Kidney epithelial cell (primary cell): ENCODE data around the gene AGXT. TPM values are rescaled to one million over a fixed set of nuclear protein-coding genes. Genes with fewer than 3 reads are reported as not detected.

Experiments
- DNase-seq: peaks from one replicate; pipeline ENCODE4 v3.0.0-alpha.2; 2010; ENCODE audit warnings: low read depth
- H3K27me3 ChIP-seq: 2 replicates; pipeline ENCODE4 v1.6.0; 2011; ENCODE audit warnings: low read length; ENCODE audit not compliant: control insufficient read depth, insufficient read depth
- H3K36me3 ChIP-seq: 2 replicates; pipeline ENCODE4 v1.5.1; 2011; ENCODE audit warnings: low read length; ENCODE audit not compliant: control insufficient read depth, insufficient read depth
- H3K4me3 ChIP-seq: 2 replicates; pipeline ENCODE4 v1.5.1; 2011; ENCODE audit warnings: low read depth, mild to moderate bottlenecking, control low read depth, low read length
- CTCF ChIP-seq: IDR thresholded peaks from 2 replicates; pipeline ENCODE4 v1.5.1; 2011; ENCODE audit warnings: mild to moderate bottlenecking, moderate library complexity, low read length, control low read depth, inconsistent platforms; ENCODE audit not compliant: insufficient read depth, poor library complexity, severe bottlenecking
- total RNA-seq: library from RNA; depleted of rRNA; stranded (reverse); fragments of >200 nt; gene quantifications from 2 replicates; pipeline ENCODE4 v1.2.3, GENCODE V29; 2015

The AGXT gene
- total RNA-seq, 1 donor from 2014 or later: 0.25 TPM

GRCh38 chr2:240855670-240856069, 13.0 kb upstream of the AGXT start:
- no peak overlapping the region for H3K4me3 ChIP-seq
- TF ChIP-seq CTCF: no peak
- no peaks in the 10 kb centered on the region for H3K36me3 ChIP-seq
- DNase-seq: no peak
- peaks cover 3% of the 10 kb centered on the region for H3K27me3 ChIP-seq

- Histone ChIP-seq H3K27me3 (peaks cover 3% of the 10 kb centered on the region), H3K4me3 (no peak overlapping the region), H3K36me3 (no peaks in the 10 kb centered on the region)
- DNase-seq: no peak
- peak; percentile 15 for TF ChIP-seq CTCF
These were observed 12.3 kb upstream of the AGXT start for GRCh38 chr2:240856151-240856980.

GRCh38 chr2:240857039-240858008, 11.3 kb upstream of the AGXT start:
- TF ChIP-seq CTCF: no peak
- Histone ChIP-seq H3K36me3 (no peaks in the 10 kb centered on the region), H3K4me3 (no peak overlapping the region), H3K27me3 (peaks cover under 1% of the 10 kb centered on the region)
- DNase-seq: no peak

GRCh38 chr2:240858321-240858720, 10.3 kb upstream of the AGXT start:
- DNase-seq: no peak
- no peak overlapping the region for H3K4me3 ChIP-seq
- H3K27me3 ChIP-seq: peaks cover 4% of the 10 kb centered on the region
- TF ChIP-seq CTCF: no peak
- no peaks in the 10 kb centered on the region for H3K36me3 ChIP-seq

- H3K27me3 ChIP-seq: peaks cover 4% of the 10 kb centered on the region
- no peak overlapping the region for H3K4me3 ChIP-seq
- TF ChIP-seq CTCF: no peak
- no peaks in the 10 kb centered on the region for H3K36me3 ChIP-seq
- DNase-seq: no peak
These were observed 9.8 kb upstream of the AGXT start for GRCh38 chr2:240858871-240859270.
